ENCODE measurements around the gene POLE.

- TF ChIP-seq CTCF (IDR thresholded peaks at IDR 0.05) (no peak), POLR2A (IDR thresholded peaks at IDR 0.05) (no peak)
Observed at GRCh38 chr12:132619071-132619385, 68.1 kb downstream of the POLE start.

All from body of pancreas (tissue), 4 donors.